NCI-H187 treated with DMSO at 0.1 percent for 48 hours (cell line): ENCODE data around the gene INPPL1.
"Not testable (repeated sequence)": the region's sequence is repeated elsewhere in the genome, so short reads cannot be mapped to it uniquely, and the experiment has no call there.

Source experiments
- DNase-seq: peaks from one replicate; lab custom pipeline; 2025; lab: John Stamatoyannopoulos, UW

INPPL1 gene

GRCh38 chr11:72224564-72225410 lies at the start of gene INPPL1:
Gene INPPL1, plus strand, starts transcription at chr11:72224767. Its CDS starts 218 bp downstream, at chr11:72224985.
- DNase-seq = no peak

- no peak for DNase-seq
These were observed 46.9 kb upstream of the INPPL1 start for GRCh38 chr11:72177656-72178055.

- DNase-seq = no peak
These were observed 45.3 kb upstream of the INPPL1 start for GRCh38 chr11:72179049-72179803.

- DNase-seq = no peak
These were observed 44.7 kb upstream of the INPPL1 start for GRCh38 chr11:72179804-72180396.

- not testable (repeated sequence) for DNase-seq
These were observed 43.5 kb upstream of the INPPL1 start for GRCh38 chr11:72180892-72181552.

GRCh38 chr11:72181553-72181958 lies 43.0 kb upstream of the INPPL1 start:
- not testable (repeated sequence) for DNase-seq

GRCh38 chr11:72188267-72188666 lies 36.3 kb upstream of the INPPL1 start:
- no peak for DNase-seq

- no peak for DNase-seq
These were observed 34.9 kb upstream of the INPPL1 start for GRCh38 chr11:72189455-72190250.

GRCh38 chr11:72190631-72191071 lies 33.9 kb upstream of the INPPL1 start:
- DNase-seq = no peak

- DNase-seq = no peak
These were observed 32.6 kb upstream of the INPPL1 start, which contains the start of gene FOLR1 for GRCh38 chr11:72191961-72192381. Gene FOLR1, plus strand, starts transcription at chr11:72192140. Its CDS starts 34 bp downstream, at chr11:72192174.

GRCh38 chr11:72195518-72196270 lies 28.9 kb upstream of the INPPL1 start:
- DNase-seq = no peak

- DNase-seq = not testable (repeated sequence)
These were observed 23.1 kb upstream of the INPPL1 start for GRCh38 chr11:72201445-72201844.

- no peak for DNase-seq
These were observed 22.0 kb upstream of the INPPL1 start for GRCh38 chr11:72202571-72202970.

GRCh38 chr11:72203163-72203562 lies 21.4 kb upstream of the INPPL1 start:
- DNase-seq = no peak

GRCh38 chr11:72204886-72205285 lies 19.7 kb upstream of the INPPL1 start:
- DNase-seq = no peak

- DNase-seq = not testable (repeated sequence)
These were observed 17.8 kb upstream of the INPPL1 start for GRCh38 chr11:72206794-72207193.

GRCh38 chr11:72208281-72208680 lies 16.3 kb upstream of the INPPL1 start:
- no peak for DNase-seq

- no peak for DNase-seq
These were observed 15.5 kb upstream of the INPPL1 start for GRCh38 chr11:72209101-72209500.

- no peak for DNase-seq
These were observed 7.9 kb upstream of the INPPL1 start, which contains the start of gene FOLR2 for GRCh38 chr11:72216638-72217037. Gene FOLR2, plus strand, starts transcription at chr11:72216794. Its CDS starts 1,791 bp downstream, at chr11:72218585.

- DNase-seq = no peak
These were observed 6.7 kb upstream of the INPPL1 start for GRCh38 chr11:72217841-72218240.
